ENCODE measurements around the gene KCNAB1.

The KCNAB1 gene

DNA sequence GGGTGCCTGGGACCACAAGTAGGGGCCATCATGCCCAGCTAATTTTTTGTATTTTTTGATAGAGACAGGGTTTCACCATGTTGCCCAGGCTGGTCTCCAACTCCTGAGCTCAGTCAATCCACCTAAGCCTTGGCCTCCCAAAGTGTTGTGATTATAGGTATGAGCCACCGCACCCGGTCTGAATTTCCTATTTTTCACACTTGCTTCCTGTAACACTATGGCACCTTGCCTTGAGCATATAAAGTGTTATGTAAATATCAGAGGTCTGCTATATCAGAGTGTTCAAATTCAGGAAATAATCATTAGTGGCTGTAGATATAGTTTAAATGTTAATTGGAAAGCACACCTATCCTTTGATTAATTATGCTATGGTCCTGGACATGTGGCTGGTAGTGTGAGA lies 165.2 kb downstream of the KCNAB1 start:
- WGBS = 100% methylated on average over 2 of the region's 2 CpGs
- H3K9ac ChIP-seq (ENCODE audit: low read depth, low read length) = no peak overlapping the region
- peaks cover 23% of the 10 kb centered on the region for H3K27me3 ChIP-seq (ENCODE audit: insufficient read depth, low read length)
- H3K4me3 ChIP-seq (ENCODE audit: low read length) = no peak overlapping the region
- 0 out of 2 replicates have a peak, but pooled peaks cover under 1% of the 10 kb centered on the region for H3K4me1 ChIP-seq (ENCODE audit: insufficient read depth, low read length)
- no peaks in the 10 kb centered on the region for H3K9me3 ChIP-seq (ENCODE audit: insufficient read depth, low read depth, low read length)
- no peak overlapping the region for H3K27ac ChIP-seq (ENCODE audit: low read depth, low read length)
- no peaks in the 10 kb centered on the region for H3K36me3 ChIP-seq (ENCODE audit: insufficient read depth, low read length)

DNA sequence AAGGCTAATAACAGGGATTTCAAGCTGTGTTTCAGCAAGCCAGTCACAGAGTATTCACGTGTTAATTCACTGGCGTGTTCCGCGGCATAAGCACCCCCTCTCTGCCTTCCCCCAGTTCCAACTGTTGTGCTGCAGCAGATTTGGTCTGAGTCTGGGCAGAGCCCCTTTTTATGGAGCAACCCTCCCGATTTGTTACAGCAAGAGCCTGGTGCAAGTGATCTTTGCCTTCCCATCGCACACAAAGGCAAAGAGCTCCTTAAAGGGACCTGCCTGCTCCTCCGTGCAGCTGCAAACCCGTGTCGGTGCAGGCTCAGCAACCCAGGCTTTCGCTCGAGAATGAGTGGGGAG lies 170.5 kb downstream of the KCNAB1 start:
- H3K27me3 ChIP-seq (ENCODE audit: insufficient read depth, low read length) = peaks cover 65% of the 10 kb centered on the region
- 5% methylated on average over 11 of the region's 11 CpGs for WGBS
- no peaks in the 10 kb centered on the region for H3K9me3 ChIP-seq (ENCODE audit: insufficient read depth, low read depth, low read length)
- H3K4me3 ChIP-seq (ENCODE audit: low read length) = peak overlapping the region; percentile 51
- H3K36me3 ChIP-seq (ENCODE audit: insufficient read depth, low read length) = no peaks in the 10 kb centered on the region
- peaks cover 6% of the 10 kb centered on the region; the same call in 1 of the 2 replicates for H3K4me1 ChIP-seq (ENCODE audit: insufficient read depth, low read length)
- no peak overlapping the region for H3K9ac ChIP-seq (ENCODE audit: low read depth, low read length)
- H3K27ac ChIP-seq (ENCODE audit: low read depth, low read length) = no peak overlapping the region

DNA sequence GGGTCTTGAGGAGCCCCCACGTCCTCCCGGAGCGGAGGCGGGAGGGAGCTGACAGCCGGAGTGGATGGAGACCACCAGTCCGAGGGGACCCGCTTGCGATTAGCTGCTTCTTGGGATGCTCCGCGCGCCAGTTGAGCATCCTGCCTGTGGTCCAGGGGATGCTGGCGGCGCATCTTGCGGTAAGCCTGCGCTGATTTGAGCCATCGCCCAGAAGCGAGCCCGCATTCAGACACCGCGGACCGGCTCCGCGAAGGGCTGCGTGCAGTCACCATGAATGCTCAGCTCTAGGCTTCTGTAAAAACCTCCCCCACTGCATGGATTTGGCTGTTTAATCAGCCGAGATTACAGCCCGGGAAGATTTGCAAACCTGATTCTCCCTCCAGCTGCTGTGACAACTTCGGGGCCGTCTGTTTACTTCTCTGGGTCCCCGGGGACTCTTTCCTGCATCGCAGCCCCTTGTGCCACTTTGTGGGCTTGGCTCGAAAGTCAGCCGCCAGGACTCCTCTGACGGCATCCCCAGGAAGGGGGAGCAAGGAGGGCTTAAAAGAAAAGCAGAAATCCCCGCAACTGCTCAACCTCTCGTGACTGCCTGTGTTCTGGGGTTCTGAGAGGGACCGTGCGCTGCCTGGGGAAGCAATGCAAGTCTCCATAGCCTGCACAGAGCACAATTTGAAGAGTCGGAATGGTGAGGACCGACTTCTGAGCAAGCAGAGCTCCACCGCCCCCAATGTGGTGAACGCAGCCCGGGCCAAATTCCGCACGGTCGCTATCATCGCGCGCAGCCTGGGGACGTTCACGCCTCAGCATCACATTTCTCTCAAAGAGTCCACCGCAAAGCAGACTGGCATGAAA lies 171.1 kb downstream of the KCNAB1 start:
- Histone ChIP-seq H3K27ac (ENCODE audit: low read depth, low read length) (no peak overlapping the region), H3K9ac (ENCODE audit: low read depth, low read length) (no peak overlapping the region), H3K9me3 (ENCODE audit: insufficient read depth, low read depth, low read length) (no peaks in the 10 kb centered on the region), H3K4me3 (ENCODE audit: low read length) (peak overlapping the region; percentile 51), H3K27me3 (ENCODE audit: insufficient read depth, low read length) (peaks cover 65% of the 10 kb centered on the region), H3K36me3 (ENCODE audit: insufficient read depth, low read length) (no peaks in the 10 kb centered on the region), H3K4me1 (ENCODE audit: insufficient read depth, low read length) (peaks cover 6% of the 10 kb centered on the region; the same call in 1 of the 2 replicates)
- WGBS = 9% methylated on average over 51 of the region's 51 CpGs

DNA sequence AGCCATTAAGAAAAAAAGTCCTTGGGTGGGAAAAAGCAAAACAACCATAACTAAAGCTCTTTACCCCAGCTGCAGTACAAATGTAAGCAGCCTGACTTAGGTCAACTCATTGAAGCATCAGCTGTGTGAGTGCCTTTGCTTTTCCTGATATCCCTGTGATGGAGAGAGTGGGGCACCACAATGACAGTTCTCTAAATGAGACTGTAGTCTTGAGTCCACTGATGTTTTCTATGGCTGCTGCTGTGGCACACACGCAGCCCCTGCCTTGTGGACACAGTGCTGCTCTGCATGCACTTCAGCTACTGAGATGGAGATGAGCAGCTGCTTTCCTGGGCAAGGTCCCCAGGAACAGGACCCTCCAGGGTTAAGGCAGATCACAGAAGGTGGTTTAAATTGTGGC lies 173.2 kb downstream of the KCNAB1 start:
- 92% methylated on average over 1 of the region's 1 CpG for WGBS
- Histone ChIP-seq H3K9ac (ENCODE audit: low read depth, low read length) (no peak overlapping the region), H3K9me3 (ENCODE audit: insufficient read depth, low read depth, low read length) (no peaks in the 10 kb centered on the region), H3K36me3 (ENCODE audit: insufficient read depth, low read length) (no peaks in the 10 kb centered on the region), H3K27me3 (ENCODE audit: insufficient read depth, low read length) (peaks cover 62% of the 10 kb centered on the region), H3K4me1 (ENCODE audit: insufficient read depth, low read length) (peaks cover 6% of the 10 kb centered on the region; the same call in 1 of the 2 replicates), H3K27ac (ENCODE audit: low read depth, low read length) (no peak overlapping the region), H3K4me3 (ENCODE audit: low read length) (no peak overlapping the region)

DNA sequence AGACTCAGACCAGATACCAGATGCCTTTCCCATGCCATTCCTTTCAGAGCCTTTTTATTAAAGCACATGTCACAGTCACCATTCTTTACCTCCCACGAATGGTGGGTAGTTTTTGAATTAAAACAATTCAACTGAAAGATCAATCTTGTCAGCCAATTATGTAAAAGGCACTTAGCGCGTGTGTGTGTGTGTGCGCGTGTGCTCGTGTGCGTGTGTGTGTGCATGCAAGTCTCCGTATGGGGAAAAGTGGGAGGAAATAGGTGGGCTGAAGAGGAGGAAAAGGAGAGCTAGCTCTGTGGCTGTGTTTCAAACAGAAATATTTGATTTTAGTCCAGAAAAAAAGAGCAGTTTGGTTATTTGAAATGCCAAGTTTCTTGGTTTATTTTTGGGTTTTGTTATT lies 177.2 kb downstream of the KCNAB1 start:
- WGBS = 96% methylated on average over 7 of the region's 8 CpGs
- Histone ChIP-seq H3K27ac (ENCODE audit: low read depth, low read length) (no peak overlapping the region), H3K27me3 (ENCODE audit: insufficient read depth, low read length) (peaks cover 22% of the 10 kb centered on the region), H3K9ac (ENCODE audit: low read depth, low read length) (no peak overlapping the region), H3K4me1 (ENCODE audit: insufficient read depth, low read length) (no peaks in the 10 kb centered on the region), H3K4me3 (ENCODE audit: low read length) (no peak overlapping the region), H3K9me3 (ENCODE audit: insufficient read depth, low read depth, low read length) (no peaks in the 10 kb centered on the region), H3K36me3 (ENCODE audit: insufficient read depth, low read length) (no peaks in the 10 kb centered on the region)

DNA sequence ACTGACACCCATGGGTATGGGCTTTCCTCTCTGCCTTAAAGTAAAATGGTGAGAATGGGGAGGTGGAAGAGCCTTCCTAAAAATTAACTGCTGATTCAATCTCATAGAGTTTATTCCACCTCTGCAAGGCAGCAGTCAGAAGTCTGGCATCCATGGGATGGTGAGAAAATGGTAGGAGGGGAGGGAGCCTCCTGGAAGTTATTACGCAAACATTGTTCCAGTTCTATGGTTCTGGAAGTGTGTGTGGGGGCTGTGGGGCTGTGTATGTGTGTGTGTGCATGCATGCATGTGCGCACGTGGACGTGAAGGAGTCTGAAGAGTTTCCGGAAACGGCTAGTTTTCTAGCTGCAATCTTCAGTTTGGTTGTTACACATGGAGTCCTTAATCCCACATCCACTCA lies 177.6 kb downstream of the KCNAB1 start:
- Histone ChIP-seq H3K36me3 (ENCODE audit: insufficient read depth, low read length) (no peaks in the 10 kb centered on the region), H3K9ac (ENCODE audit: low read depth, low read length) (no peak overlapping the region), H3K27ac (ENCODE audit: low read depth, low read length) (no peak overlapping the region), H3K4me3 (ENCODE audit: low read length) (no peak overlapping the region), H3K4me1 (ENCODE audit: insufficient read depth, low read length) (no peaks in the 10 kb centered on the region), H3K27me3 (ENCODE audit: insufficient read depth, low read length) (peaks cover 18% of the 10 kb centered on the region), H3K9me3 (ENCODE audit: insufficient read depth, low read depth, low read length) (no peaks in the 10 kb centered on the region)
- 95% methylated on average over 6 of the region's 6 CpGs for WGBS

DNA sequence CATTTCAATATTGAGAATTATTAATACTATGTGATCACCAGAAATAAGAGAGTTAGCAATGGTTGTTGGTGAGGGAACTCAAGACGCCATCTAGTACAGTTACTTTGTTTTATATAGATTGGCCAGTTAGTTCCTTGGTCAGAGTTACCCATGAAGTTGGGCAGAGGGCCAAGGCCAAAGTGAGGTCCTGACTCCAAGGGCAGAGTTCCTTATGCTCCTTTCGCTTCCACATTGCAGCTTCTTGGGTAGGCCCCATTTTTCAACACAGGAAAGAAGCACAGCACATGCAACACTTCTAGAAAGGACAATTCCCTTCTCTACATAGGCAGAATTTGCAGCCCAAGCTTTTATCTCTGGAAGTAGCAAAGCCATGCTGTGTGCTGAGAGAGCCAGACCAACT lies 178.6 kb downstream of the KCNAB1 start:
- H3K27me3 ChIP-seq (ENCODE audit: insufficient read depth, low read length) = peaks cover 9% of the 10 kb centered on the region; the same call in 1 of the 2 replicates
- H3K9me3 ChIP-seq (ENCODE audit: insufficient read depth, low read depth, low read length) = no peaks in the 10 kb centered on the region
- WGBS = 96% methylated on average over 2 of the region's 2 CpGs
- no peak overlapping the region for H3K9ac ChIP-seq (ENCODE audit: low read depth, low read length)
- H3K27ac ChIP-seq (ENCODE audit: low read depth, low read length) = no peak overlapping the region
- no peaks in the 10 kb centered on the region for H3K36me3 ChIP-seq (ENCODE audit: insufficient read depth, low read length)
- H3K4me1 ChIP-seq (ENCODE audit: insufficient read depth, low read length) = no peaks in the 10 kb centered on the region
- H3K4me3 ChIP-seq (ENCODE audit: low read length) = no peak overlapping the region

DNA sequence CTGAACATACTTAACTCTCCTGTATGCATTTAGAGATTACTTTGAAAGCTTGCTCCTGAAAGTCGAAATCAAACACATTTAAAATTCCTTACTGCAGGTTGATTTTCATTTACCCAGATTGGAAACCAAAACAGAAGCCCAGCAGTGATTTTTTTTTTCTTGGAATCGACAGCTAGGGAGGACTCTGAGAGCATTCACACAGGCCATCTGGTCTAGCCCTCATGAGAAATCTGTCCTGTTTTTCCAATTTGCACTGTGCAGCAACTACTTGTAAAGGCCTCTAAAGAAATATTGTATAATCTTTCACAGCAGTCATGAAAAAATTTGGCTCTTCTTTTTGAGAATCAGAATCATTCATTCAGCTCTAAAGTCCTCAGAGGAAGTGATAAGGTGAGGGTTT lies 179.2 kb downstream of the KCNAB1 start:
- Histone ChIP-seq H3K36me3 (ENCODE audit: insufficient read depth, low read length) (no peaks in the 10 kb centered on the region), H3K27me3 (ENCODE audit: insufficient read depth, low read length) (peaks cover 3% of the 10 kb centered on the region; the same call in 1 of the 2 replicates), H3K4me1 (ENCODE audit: insufficient read depth, low read length) (no peaks in the 10 kb centered on the region), H3K9ac (ENCODE audit: low read depth, low read length) (no peak overlapping the region), H3K9me3 (ENCODE audit: insufficient read depth, low read depth, low read length) (no peaks in the 10 kb centered on the region), H3K27ac (ENCODE audit: low read depth, low read length) (no peak overlapping the region), H3K4me3 (ENCODE audit: low read length) (no peak overlapping the region)
- 89% methylated on average over 2 of the region's 2 CpGs for WGBS

DNA sequence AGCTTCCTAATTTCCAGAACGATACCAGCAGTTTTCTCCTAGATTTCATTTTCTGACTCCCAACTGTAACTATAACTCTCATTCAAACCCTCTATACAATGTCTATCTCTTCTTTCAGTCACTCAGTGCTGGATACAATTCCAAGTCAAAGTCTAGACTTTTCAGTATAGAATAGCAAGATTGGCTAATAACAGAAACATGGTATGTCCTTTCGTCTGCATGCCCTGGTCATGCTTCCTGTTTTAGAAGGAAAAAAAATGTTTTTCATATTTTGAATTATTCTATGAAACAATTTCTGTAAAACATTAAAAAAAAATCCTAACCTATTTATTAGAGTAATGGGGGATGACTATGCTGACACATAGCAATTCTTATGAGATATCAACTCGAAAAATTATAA lies 180.0 kb downstream of the KCNAB1 start:
- no peaks in the 10 kb centered on the region for H3K9me3 ChIP-seq (ENCODE audit: insufficient read depth, low read depth, low read length)
- H3K27ac ChIP-seq (ENCODE audit: low read depth, low read length) = no peak overlapping the region
- H3K36me3 ChIP-seq (ENCODE audit: insufficient read depth, low read length) = no peaks in the 10 kb centered on the region
- no peak overlapping the region for H3K4me3 ChIP-seq (ENCODE audit: low read length)
- WGBS = 98% methylated on average over 3 of the region's 3 CpGs
- H3K27me3 ChIP-seq (ENCODE audit: insufficient read depth, low read length) = no peaks in the 10 kb centered on the region
- no peaks in the 10 kb centered on the region for H3K4me1 ChIP-seq (ENCODE audit: insufficient read depth, low read length)
- no peak overlapping the region for H3K9ac ChIP-seq (ENCODE audit: low read depth, low read length)

DNA sequence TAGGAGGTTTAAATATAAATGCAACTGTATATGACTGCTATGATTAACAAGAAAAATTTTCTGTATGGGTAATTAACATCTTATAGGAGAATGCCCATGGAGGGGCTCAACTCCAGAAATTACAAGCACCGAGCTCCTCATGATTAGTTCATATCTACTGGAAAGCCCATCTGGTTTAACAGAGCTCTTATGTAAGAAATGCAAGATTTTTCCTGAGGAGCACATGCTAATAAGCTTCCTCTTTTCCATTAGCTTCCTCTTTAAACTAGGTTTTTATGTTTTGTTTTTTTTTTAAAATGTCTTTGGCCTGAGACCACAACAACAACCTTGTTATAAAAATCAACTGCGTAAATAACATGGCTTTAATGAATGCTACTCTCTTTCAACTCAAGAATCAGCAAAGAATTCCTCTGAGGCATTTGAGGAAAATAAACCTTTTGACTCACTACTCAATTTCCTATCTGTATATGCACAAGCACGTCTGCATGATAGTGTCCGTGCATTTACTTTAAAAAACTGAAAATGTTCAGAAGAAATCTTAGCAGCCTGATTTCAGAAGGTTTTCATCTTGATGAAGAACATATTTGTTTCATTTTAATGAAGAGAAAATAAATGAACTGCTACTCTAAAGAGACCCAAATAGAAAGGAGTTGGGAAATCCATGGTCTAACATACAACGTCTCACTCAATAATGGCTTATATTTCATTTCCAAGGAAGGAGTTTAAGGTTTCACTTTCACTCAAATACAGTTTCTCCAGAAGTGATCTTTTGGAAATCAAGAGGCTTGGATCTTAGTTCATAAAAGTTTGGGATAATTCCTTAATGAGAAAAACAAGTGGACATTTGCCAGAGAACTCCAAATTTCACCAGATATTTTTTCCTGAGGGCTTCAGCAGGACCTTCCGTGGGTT lies 180.8 kb downstream of the KCNAB1 start:
- no peaks in the 10 kb centered on the region for H3K27me3 ChIP-seq (ENCODE audit: insufficient read depth, low read length)
- no peak overlapping the region for H3K4me3 ChIP-seq (ENCODE audit: low read length)
- no peak overlapping the region for H3K9ac ChIP-seq (ENCODE audit: low read depth, low read length)
- WGBS = 97% methylated on average over 6 of the region's 6 CpGs
- H3K27ac ChIP-seq (ENCODE audit: low read depth, low read length) = no peak overlapping the region
- H3K36me3 ChIP-seq (ENCODE audit: insufficient read depth, low read length) = no peaks in the 10 kb centered on the region
- no peaks in the 10 kb centered on the region for H3K9me3 ChIP-seq (ENCODE audit: insufficient read depth, low read depth, low read length)
- H3K4me1 ChIP-seq (ENCODE audit: insufficient read depth, low read length) = no peaks in the 10 kb centered on the region

DNA sequence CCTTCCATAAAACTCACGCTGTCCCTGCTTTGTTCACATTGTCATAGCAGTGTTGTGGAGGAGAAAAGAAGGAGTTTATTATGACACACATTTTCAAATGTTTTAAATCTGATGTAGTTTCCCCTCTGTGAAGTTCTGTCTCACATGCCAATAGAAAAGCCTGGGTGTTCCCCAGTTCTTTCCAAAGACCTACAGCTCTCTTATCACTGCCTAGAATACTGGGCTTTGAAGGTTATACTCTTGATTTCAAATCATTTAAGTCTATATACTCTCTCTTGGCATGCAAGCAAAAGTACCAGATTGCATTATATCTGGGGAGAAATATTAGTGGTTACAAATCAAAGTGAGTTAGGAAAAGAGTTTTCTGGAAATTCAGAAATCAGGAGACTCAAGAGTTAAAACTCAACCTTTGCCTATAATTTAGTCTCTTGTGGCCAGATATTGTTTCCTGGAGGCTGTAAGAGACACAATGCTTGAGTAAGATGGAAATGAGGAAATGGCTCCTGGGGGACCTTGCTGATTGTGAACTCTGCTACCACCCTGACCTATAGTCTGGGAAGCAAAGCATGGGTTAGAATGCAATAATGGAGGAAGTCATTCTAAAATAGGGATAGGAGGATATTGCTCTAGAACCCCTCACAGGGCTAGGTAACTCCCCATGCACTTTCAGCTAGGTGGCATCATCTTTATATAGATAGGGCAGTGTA lies 182.8 kb downstream of the KCNAB1 start:
- WGBS = no CpG with 5 or more reads among the region's 1 CpG

More for the DNA sequence above, 182.8 kb downstream of the KCNAB1 start:
- Histone ChIP-seq H3K27me3 (ENCODE audit: insufficient read depth, low read length) (no peaks in the 10 kb centered on the region), H3K9ac (ENCODE audit: low read depth, low read length) (no peak overlapping the region), H3K4me3 (ENCODE audit: low read length) (no peak overlapping the region), H3K4me1 (ENCODE audit: insufficient read depth, low read length) (no peaks in the 10 kb centered on the region), H3K27ac (ENCODE audit: low read depth, low read length) (no peak overlapping the region), H3K9me3 (ENCODE audit: insufficient read depth, low read depth, low read length) (no peaks in the 10 kb centered on the region), H3K36me3 (ENCODE audit: insufficient read depth, low read length) (no peaks in the 10 kb centered on the region)
